B cell (primary cell): ENCODE data around the gene FALEC. TPM values are rescaled to one million over a fixed set of nuclear protein-coding genes. Genes with fewer than 3 reads are reported as not detected.

Experiments used
- ATAC-seq: fragments of 200-7000 bp; cut with Tn5 transposase; one replicate; pipeline ENCODE4 v1.10.0; 2021; ENCODE audit warnings: low read depth, mild to moderate bottlenecking, moderate number of reproducible peaks, moderate library complexity
- CTCF ChIA-PET: fragments of 350-600 bp; sonication (Branson Sonifier 250); formaldehyde crosslinking; loops from one replicate; lab custom pipeline; 2021; ENCODE audit warnings: antibody characterized with exemption, inconsistent platforms; lab: Charles Lee
- POLR2A ChIA-PET: fragments of 350-600 bp; sonication (Branson Sonifier 250); formaldehyde crosslinking; loops from one replicate; lab custom pipeline; 2021; ENCODE audit warnings: antibody characterized with exemption; lab: Charles Lee
- DNase-seq: peaks from one replicate; pipeline ENCODE4 v3.0.0; 2013
- H2AFZ ChIP-seq: 2 replicates; pipeline ENCODE4 v1.6.1; 2012; ENCODE audit warnings: mild to moderate bottlenecking, low read depth, low read length; ENCODE audit not compliant: insufficient read depth, poor library complexity, severe bottlenecking
- H3K27ac ChIP-seq, 2 donors: 1 replicate in 1 of 2; 2 replicates in 1 of 2; pipeline ENCODE4 v1.5.1; 2012 to 2013; ENCODE audit warnings: low read length in 2 of 2, mild to moderate bottlenecking in 2 of 2, moderate library complexity in 1 of 2
- H3K27me3 ChIP-seq, 4 experiments: fragments of 200-600 bp in 1 of 4; sonication (generic) in 1 of 4; replicated peaks in 1 of 4; 1 replicate in 2 of 4; 2 replicates in 2 of 4; pipeline versions ENCODE4 v1.6.1 to v1.7.0; 2013 to 2016; ENCODE audit warnings: low read length in 3 of 4, mild to moderate bottlenecking in 2 of 4, mixed read lengths in 1 of 4, moderate library complexity in 1 of 4; ENCODE audit not compliant: insufficient read depth in 4 of 4, control insufficient read depth in 3 of 4; ENCODE audit errors: control extremely low read depth in 1 of 4
- H3K36me3 ChIP-seq, 2 experiments: replicated peaks in 1 of 2; 1 replicate in 1 of 2; 2 replicates in 1 of 2; pipeline versions ENCODE4 v1.6.1 to v1.7.1; 2013; ENCODE audit warnings: low read length in 1 of 2; ENCODE audit not compliant: insufficient read depth in 2 of 2, control insufficient read depth in 1 of 2; ENCODE audit errors: control extremely low read depth in 1 of 2, extremely low read depth in 1 of 2
- H3K4me1 ChIP-seq, 2 donors: fragments of 200-600 bp in 1 of 2; sonication (generic) in 1 of 2; 1 replicate in 1 of 2; 2 replicates in 1 of 2; pipeline versions ENCODE4 v1.5.1 to v1.6.1; 2013 to 2017; ENCODE audit warnings: low read length in 2 of 2; ENCODE audit not compliant: control insufficient read depth in 2 of 2, insufficient read depth in 2 of 2
- H3K4me2 ChIP-seq: replicated peaks from 2 replicates; pipeline ENCODE3; 2012; ENCODE audit warnings: mild to moderate bottlenecking, low read depth, low read length; ENCODE audit not compliant: poor library complexity, severe bottlenecking
- H3K4me3 ChIP-seq, 5 experiments: fragments of 200-600 bp in 1 of 5; sonication (generic) in 1 of 5; 1 replicate in 3 of 5; 2 replicates in 2 of 5; pipeline versions ENCODE4 v1.5.1 to v1.7.0; 2011 to 2016; ENCODE audit warnings: low read length in 4 of 5, mild to moderate bottlenecking in 4 of 5, low read depth in 2 of 5, control low read depth in 1 of 5, moderate library complexity in 1 of 5; ENCODE audit not compliant: insufficient read depth in 1 of 5; ENCODE audit errors: control extremely low read depth in 1 of 5, extremely low read depth in 1 of 5
- H3K79me2 ChIP-seq: fragments of 200-600 bp; sonication (generic); one replicate; pipeline ENCODE4 v1.6.0; 2016; ENCODE audit warnings: low read length; ENCODE audit not compliant: control insufficient read depth, insufficient read depth
- H3K9ac ChIP-seq: fragments of 200-600 bp; sonication (generic); 2 replicates; pipeline ENCODE4 v1.6.1; 2017; ENCODE audit warnings: mild to moderate bottlenecking, low read length, moderate library complexity
- H3K9me3 ChIP-seq, 3 donors: one replicate each; pipeline versions ENCODE4 v1.6.1 to v1.7.1; 2013; ENCODE audit warnings: low read length in 2 of 3; ENCODE audit not compliant: control insufficient read depth in 2 of 3, insufficient read depth in 1 of 3; ENCODE audit errors: control extremely low read depth in 1 of 3
- H4K20me1 ChIP-seq: 2 replicates; pipeline ENCODE4 v1.6.0; 2012; ENCODE audit warnings: mild to moderate bottlenecking, low read length; ENCODE audit not compliant: insufficient read depth, control insufficient read depth, poor library complexity, severe bottlenecking
- H3K27ac Mint-ChIP-seq: one replicate; pipeline ENCODE4 v1.8.0; 2021; ENCODE audit warnings: mixed read lengths
- H3K27me3 Mint-ChIP-seq: one replicate; pipeline ENCODE4 v1.8.0; 2021; ENCODE audit warnings: mixed read lengths
- H3K4me1 Mint-ChIP-seq: one replicate; pipeline ENCODE4 v1.8.0; 2021; ENCODE audit warnings: mixed read lengths
- H3K4me3 Mint-ChIP-seq: one replicate; pipeline ENCODE4 v1.8.0; 2021; ENCODE audit warnings: mixed read lengths
- H3K9me3 Mint-ChIP-seq: one replicate; pipeline ENCODE4 v1.8.0; 2022; ENCODE audit warnings: mixed read lengths; ENCODE audit not compliant: insufficient read depth
- CTCF ChIP-seq: fragments of 200-600 bp; IDR thresholded peaks from one replicate; pipeline ENCODE4 v1.8.0; 2022; ENCODE audit warnings: antibody characterized with exemption, mild to moderate bottlenecking
- EZH2 ChIP-seq: IDR thresholded peaks from 2 replicates; pipeline ENCODE4 v1.6.1; 2012; ENCODE audit warnings: borderline replicate concordance, low read depth, mild to moderate bottlenecking, moderate library complexity, low read length; ENCODE audit not compliant: insufficient read depth, poor library complexity, severe bottlenecking
- WGBS: methylation state at CpG from one replicate; pipeline ENCODE4 v1.1.5; 2013; ENCODE audit warnings: missing lambda C conversion rate; ENCODE audit not compliant: insufficient coverage; 5-methylcytosine and 5-hydroxymethylcytosine counted together
- intact Hi-C: fragments of 100-400 bp; cut with micrococcal nuclease; formaldehyde crosslinking; loops from one replicate; pipeline ENCODE4 v1.10.0; 2022
- polyA plus RNA-seq: library from polyadenylated mRNA; depleted of rRNA; stranded (reverse); fragments of >200 nt; gene quantifications from 2 replicates; pipeline ENCODE4 v1.2.3, GENCODE V29; 2012
- total RNA-seq, 2 donors: library from RNA; stranded (reverse); fragments of 120-200 nt in 1 of 2; gene quantifications; 1 replicate in 1 of 2; 2 replicates in 1 of 2; pipeline versions ENCODE4 v1.2.3 to v1.2.4, GENCODE V29; 2013 to 2022

FALEC gene
- total and polyA plus RNA-seq, 2 donors (not counting 1 experiment from before 2014, with no cell fraction given): 1.1 to 2.6 TPM

GRCh38 chr1:150511985-150512660 lies 3.4 kb upstream of the FALEC start:
- Histone ChIP-seq H3K4me2 (no peak overlapping the region), H3K4me3 (no peak overlapping the region), H3K9me3 (no peaks in the 10 kb centered on the region), H4K20me1 (no peaks in the 10 kb centered on the region), H3K27me3 (no peaks in the 10 kb centered on the region), H3K79me2 (peaks cover 3% of the 10 kb centered on the region), H3K4me1 (peaks cover 15 to 19% of the 10 kb centered on the region in 2 donors), H3K9ac (no peak overlapping the region), H3K36me3 (no peaks in the 10 kb centered on the region), H3K27ac (no peak overlapping the region), H2AFZ (no peak overlapping the region)
- DNase-seq (no peak), ATAC-seq (no peak)
- 96% methylated on average over 17 of the region's 17 CpGs for WGBS
- peaks cover 17% of the 10 kb centered on the region for H3K4me1 Mint-ChIP-seq
- intact Hi-C loops: no loop called here
- no peak for TF ChIP-seq EZH2
- no peak for TF ChIP-seq CTCF
- H3K9me3 Mint-ChIP-seq: no peaks in the 10 kb centered on the region
- H3K27ac Mint-ChIP-seq: no peak overlapping the region
- CTCF ChIA-PET: no interaction called here
- no peak overlapping the region for H3K4me3 Mint-ChIP-seq
- H3K27me3 Mint-ChIP-seq: no peaks in the 10 kb centered on the region
- POLR2A ChIA-PET: interaction anchor here (0.5 kb wide), 1 partner anchor 17 kb away, joined by 3 read pairs; no protein-coding TSS in a partner anchor

GRCh38 chr1:150512846-150513245 lies 2.7 kb upstream of the FALEC start:
- Histone ChIP-seq H3K9ac (no peak overlapping the region), H3K4me3 (no peak overlapping the region), H3K4me2 (no peak overlapping the region), H2AFZ (no peak overlapping the region), H3K27me3 (no peaks in the 10 kb centered on the region), H3K9me3 (no peaks in the 10 kb centered on the region), H3K36me3 (no peaks in the 10 kb centered on the region), H4K20me1 (no peaks in the 10 kb centered on the region), H3K4me1 (peaks cover 22 to 26% of the 10 kb centered on the region in 2 donors), H3K27ac (no peak overlapping the region), H3K79me2 (peaks cover 3% of the 10 kb centered on the region)
- peaks cover 24% of the 10 kb centered on the region for H3K4me1 Mint-ChIP-seq
- no peak for ATAC-seq
- no CpG with 5 or more reads among the region's 2 CpGs for WGBS
- intact Hi-C loops: no loop called here
- no peak overlapping the region for H3K4me3 Mint-ChIP-seq
- no peak for DNase-seq
- ChIA-PET POLR2A (no interaction called here), CTCF (no interaction called here)
- no peaks in the 10 kb centered on the region for H3K27me3 Mint-ChIP-seq
- H3K27ac Mint-ChIP-seq: no peak overlapping the region
- no peak for TF ChIP-seq CTCF
- no peak for TF ChIP-seq EZH2
- H3K9me3 Mint-ChIP-seq: no peaks in the 10 kb centered on the region
